Measurements from ENCODE around the gene CEBPB. TPM values are rescaled to one million over a fixed set of nuclear protein-coding genes. Genes with fewer than 3 reads are reported as not detected.

The CEBPB gene
- 163 to 300 TPM (median 245 TPM) in 5 replicates for total RNA-seq (2022; extraction: Qiagen RNA extraction)

GRCh38 chr20:50190251-50191064 lies at the start of gene CEBPB:
Gene CEBPB (plus strand): TSS chr20:50190830. CDS start chr20:50191034, 204 bp downstream.

GRCh38 chr20:50153500-50154377 lies 36.9 kb upstream of the CEBPB start, which contains the start of gene PEDS1:
Gene PEDS1 (minus strand): TSS chr20:50153723. CDS start chr20:50153637, 86 bp downstream.

Other genes with a start within 250 kb of the CEBPB start
- 7.4 to 14.7 TPM (median 13.0 TPM) in 5 replicates for gene SNAI1, start 207.8 kb upstream of the CEBPB start, total RNA-seq (2022; extraction: Qiagen RNA extraction)
- gene UBE2V1, start 77.7 kb upstream of the CEBPB start, total RNA-seq (2022; extraction: Qiagen RNA extraction): 115 to 153 TPM (median 119 TPM) in 5 replicates
- gene PEDS1, start 37.1 kb upstream of the CEBPB start, total RNA-seq (2022; extraction: Qiagen RNA extraction): 44.1 to 66.6 TPM (median 63.8 TPM) in 5 replicates